GM18517 (cell line): Measurements from ENCODE around the gene NT5C2.
A peak's percentile ranks its signal among the peaks of the same experiment; 100 is the strongest.
"Not testable (repeated sequence)": the region's sequence is repeated elsewhere in the genome, so short reads cannot be mapped to it uniquely, and the experiment has no call there.

Source experiments
- ATAC-seq: cut with Tn5 transposase; IDR thresholded peaks from one replicate; pipeline ENCODE4 v1.9.1; 2021; ENCODE audit warnings: mild to moderate bottlenecking, moderate library complexity; ENCODE audit not compliant: unreplicated experiment

The NT5C2 gene

GRCh38 chr10:103203466-103203865 is 10.4 kb upstream of the NT5C2 start:
- no peak for ATAC-seq

GRCh38 chr10:103202319-103202718 is 9.2 kb upstream of the NT5C2 start:
- no peak for ATAC-seq

- ATAC-seq = no peak
Observed at GRCh38 chr10:103199488-103199887, 6.4 kb upstream of the NT5C2 start.

- ATAC-seq = no peak
Observed at GRCh38 chr10:103198648-103199047, 5.6 kb upstream of the NT5C2 start.

GRCh38 chr10:103197903-103198302 is 4.8 kb upstream of the NT5C2 start:
- no peak for ATAC-seq

- ATAC-seq = no peak
Observed at GRCh38 chr10:103197174-103197573, 4.1 kb upstream of the NT5C2 start.

GRCh38 chr10:103196516-103196915 is 3.4 kb upstream of the NT5C2 start:
- ATAC-seq = no peak

GRCh38 chr10:103193820-103194529 is 903 bp upstream of the NT5C2 start:
- no peak for ATAC-seq

- ATAC-seq = peak; percentile 49
Observed at GRCh38 chr10:103192451-103193106, 493 bp downstream of the NT5C2 start.

- ATAC-seq = no peak
Observed at GRCh38 chr10:103192089-103192450, 1.0 kb downstream of the NT5C2 start.

GRCh38 chr10:103191198-103191597 is 1.9 kb downstream of the NT5C2 start:
- not testable (repeated sequence) for ATAC-seq

GRCh38 chr10:103188853-103189252 is 4.2 kb downstream of the NT5C2 start:
- no peak for ATAC-seq

GRCh38 chr10:103186128-103186527 is 6.9 kb downstream of the NT5C2 start:
- no peak for ATAC-seq

- no peak for ATAC-seq
Observed at GRCh38 chr10:103184615-103185014, 8.5 kb downstream of the NT5C2 start.

- not testable (repeated sequence) for ATAC-seq
Observed at GRCh38 chr10:103183991-103184451, 9.1 kb downstream of the NT5C2 start.

GRCh38 chr10:103181244-103181643 is 11.8 kb downstream of the NT5C2 start:
- peak; percentile 73 for ATAC-seq

- ATAC-seq = no peak
Observed at GRCh38 chr10:103180491-103180890, 12.6 kb downstream of the NT5C2 start.

- ATAC-seq = no peak
Observed at GRCh38 chr10:103177123-103177522, 15.9 kb downstream of the NT5C2 start.

- no peak for ATAC-seq
Observed at GRCh38 chr10:103175580-103176285, 17.3 kb downstream of the NT5C2 start.

GRCh38 chr10:103174324-103174723 is 18.7 kb downstream of the NT5C2 start:
- ATAC-seq = not testable (repeated sequence)

GRCh38 chr10:103171278-103171677 is 21.8 kb downstream of the NT5C2 start:
- ATAC-seq = no peak

- no peak for ATAC-seq
Observed at GRCh38 chr10:103168438-103168837, 24.6 kb downstream of the NT5C2 start.
